Subcutaneous abdominal adipose tissue (tissue), 5 donors: Measurements from ENCODE around the gene ACO2.
"Not testable (repeated sequence)": the region's sequence is repeated elsewhere in the genome, so short reads cannot be mapped to it uniquely, and the experiment has no call there.

Experiments used
- H3K27ac ChIP-seq: one replicate; pipeline ENCODE4 v1.7.0; 2013; ENCODE audit warnings: low read depth, mild to moderate bottlenecking, inconsistent platforms, low read length, moderate library complexity
- H3K27me3 ChIP-seq, 5 donors: one replicate each; pipeline ENCODE4 v1.7.0; 2013; ENCODE audit warnings: low read length in 5 of 5, inconsistent platforms in 1 of 5; ENCODE audit not compliant: control insufficient read depth in 5 of 5, insufficient read depth in 4 of 5
- H3K36me3 ChIP-seq, 5 donors: one replicate each; pipeline ENCODE4 v1.7.0; 2013; ENCODE audit warnings: low read length in 5 of 5; ENCODE audit not compliant: control insufficient read depth in 5 of 5, insufficient read depth in 5 of 5
- H3K4me1 ChIP-seq, 5 donors: one replicate each; pipeline ENCODE4 v1.7.0; 2013; ENCODE audit warnings: low read length in 5 of 5, mild to moderate bottlenecking in 3 of 5, moderate library complexity in 1 of 5; ENCODE audit not compliant: control insufficient read depth in 5 of 5, insufficient read depth in 5 of 5
- H3K4me3 ChIP-seq, 5 donors: one replicate each; pipeline ENCODE4 v1.7.0; 2013; ENCODE audit warnings: low read length in 5 of 5, low read depth in 1 of 5
- H3K9ac ChIP-seq, 5 donors: one replicate each; pipeline ENCODE4 v1.7.0; 2013; ENCODE audit warnings: low read length in 5 of 5, mild to moderate bottlenecking in 4 of 5, moderate library complexity in 3 of 5
- H3K9me3 ChIP-seq, 5 donors: one replicate each; pipeline ENCODE4 v1.7.0; 2013; ENCODE audit warnings: low read length in 5 of 5; ENCODE audit not compliant: control insufficient read depth in 5 of 5
- donor health status: healthy.
- donor health status: healthy.
- donor health status: healthy.
- donor health status: healthy.
- donor health status: healthy.

Gene ACO2

DNA sequence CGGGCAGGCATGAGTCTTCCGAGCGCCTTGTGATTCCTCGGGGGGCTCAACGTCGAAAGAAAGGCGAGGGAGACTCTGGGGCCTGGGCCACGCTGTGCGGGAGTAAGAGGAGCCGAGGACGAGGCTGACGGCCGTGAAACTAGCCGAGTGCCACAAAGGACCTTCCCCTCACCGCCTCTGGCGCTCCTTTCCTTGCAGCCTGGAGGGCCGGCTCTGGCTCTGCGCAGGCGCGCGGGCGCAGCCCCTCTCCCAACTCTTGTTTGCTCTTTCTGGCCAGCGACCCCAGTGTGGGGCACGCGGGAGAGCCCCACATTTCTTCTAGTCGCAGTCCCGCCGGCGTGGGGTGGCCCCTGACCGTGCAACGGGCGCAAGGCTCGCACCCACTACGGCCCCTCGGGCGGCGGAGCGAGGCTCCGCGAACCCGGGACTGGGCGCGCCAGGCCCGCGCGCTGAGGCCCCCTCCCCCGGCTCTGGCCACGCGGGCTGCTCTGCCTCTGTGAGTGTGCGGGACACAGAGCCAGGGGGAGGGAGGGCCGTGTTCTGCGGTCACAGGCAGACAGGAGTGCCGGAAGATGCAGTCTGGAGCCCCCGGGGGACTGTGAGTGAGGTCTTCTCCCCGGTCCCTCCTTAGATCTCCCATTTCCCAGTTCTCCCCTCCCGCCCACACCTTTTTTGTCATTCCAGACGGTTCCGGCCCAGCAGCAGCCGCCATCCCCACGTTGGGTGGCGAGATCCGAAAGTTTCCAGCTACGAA is 21.3 kb upstream of the ACO2 start:
- Histone ChIP-seq H3K36me3 (peaks cover 0 to 5% (median 0%) of the 10 kb centered on the region in 5 donors), H3K9me3 (no peaks in the 10 kb centered on the region), H3K9ac (peak overlapping the region; percentile 81 to 99 (median 94))

GRCh38 chr22:41448189-41448808 is 20.6 kb upstream of the ACO2 start:
- H3K9ac ChIP-seq: peak overlapping the region; percentile 81 to 99 (median 94)
- peak overlapping the region; percentile 86 to 99 (median 98) for H3K4me3 ChIP-seq
- H3K4me1 ChIP-seq: peaks cover 10 to 54% (median 42%) of the 10 kb centered on the region in 5 donors
- H3K9me3 ChIP-seq: no peaks in the 10 kb centered on the region
- H3K36me3 ChIP-seq: peaks cover 0 to under 1% (median 0%) of the 10 kb centered on the region in 5 donors
- H3K27me3 ChIP-seq: no peaks in the 10 kb centered on the region
- peak overlapping the region; percentile 99 for H3K27ac ChIP-seq

More for the DNA sequence above, 21.3 kb upstream of the ACO2 start:
- Histone ChIP-seq H3K27ac (peak overlapping the region; percentile 99), H3K4me3 (peak overlapping the region; percentile 86 to 99 (median 98)), H3K4me1 (peaks cover 10 to 61% (median 49%) of the 10 kb centered on the region in 5 donors), H3K27me3 (no peaks in the 10 kb centered on the region)

- Histone ChIP-seq H3K9me3 (no peaks in the 10 kb centered on the region), H3K4me1 (peaks cover 0 to 6% (median 0%) of the 10 kb centered on the region in 5 donors), H3K36me3 (peaks cover 8 to 51% (median 34%) of the 10 kb centered on the region in 5 donors), H3K9ac (no peak overlapping the region), H3K27me3 (no peaks in the 10 kb centered on the region), H3K4me3 (no peak overlapping the region), H3K27ac (no peak overlapping the region)
These were observed 10.7 kb upstream of the ACO2 start for GRCh38 chr22:41458161-41458728.

GRCh38 chr22:41459431-41459830 is 9.5 kb upstream of the ACO2 start:
- Histone ChIP-seq H3K4me3 (no peak overlapping the region), H3K27me3 (no peaks in the 10 kb centered on the region), H3K36me3 (peaks cover 15 to 61% (median 43%) of the 10 kb centered on the region in 5 donors), H3K4me1 (peaks cover 0 to 4% (median 0%) of the 10 kb centered on the region in 5 donors), H3K9ac (no peak overlapping the region), H3K27ac (no peak overlapping the region), H3K9me3 (no peaks in the 10 kb centered on the region)

DNA sequence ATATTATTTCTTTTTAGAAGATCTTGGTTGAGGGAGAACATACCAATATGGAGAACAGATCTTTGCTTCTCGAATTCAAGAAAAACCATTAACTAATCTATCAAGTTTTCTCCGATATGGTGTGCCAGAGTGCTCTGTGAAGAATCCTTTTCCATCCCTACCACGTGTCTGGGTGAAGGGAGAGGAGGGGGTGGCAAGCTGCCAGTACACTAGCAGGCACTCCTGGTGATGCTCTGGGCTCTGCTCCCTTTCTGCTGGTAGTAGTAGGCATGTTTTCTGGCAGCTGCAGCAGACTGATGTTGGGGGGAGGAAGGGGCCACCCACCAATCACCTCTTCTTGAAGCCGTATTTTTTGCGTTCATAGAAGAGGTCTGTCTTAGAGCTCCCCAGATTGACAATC is 8.8 kb upstream of the ACO2 start:
- not testable (repeated sequence) for H3K9ac ChIP-seq, H3K9me3 ChIP-seq, H3K27me3 ChIP-seq, H3K27ac ChIP-seq, H3K4me3 ChIP-seq, H3K4me1 ChIP-seq
- peaks cover 20 to 67% (median 49%) of the 10 kb centered on the region in 5 donors for H3K36me3 ChIP-seq

DNA sequence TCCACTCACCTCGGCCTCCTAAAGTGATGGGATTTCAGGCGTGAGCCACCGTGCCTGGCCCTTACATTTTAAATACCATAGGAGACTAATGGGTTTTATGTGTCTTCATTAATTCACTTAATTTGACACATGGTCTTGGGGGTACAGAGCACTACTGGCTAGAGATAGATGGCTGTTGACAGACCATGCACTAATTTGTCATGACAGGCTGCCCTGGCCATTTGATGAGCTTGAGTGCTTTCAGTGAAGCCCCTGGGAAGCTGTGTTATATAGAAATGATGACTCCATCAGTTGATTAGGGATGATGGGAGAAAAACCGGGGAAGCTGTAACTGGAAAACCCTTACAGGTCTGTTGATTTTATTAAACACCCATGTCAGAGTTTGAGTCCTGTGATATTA is 7.0 kb upstream of the ACO2 start:
- Histone ChIP-seq H3K4me1 (peaks cover 0 to 4% (median 0%) of the 10 kb centered on the region in 5 donors), H3K9ac (no peak overlapping the region), H3K27me3 (no peaks in the 10 kb centered on the region), H3K27ac (no peak overlapping the region), H3K36me3 (peaks cover 26 to 85% (median 63%) of the 10 kb centered on the region in 5 donors), H3K4me3 (no peak overlapping the region), H3K9me3 (no peaks in the 10 kb centered on the region)

DNA sequence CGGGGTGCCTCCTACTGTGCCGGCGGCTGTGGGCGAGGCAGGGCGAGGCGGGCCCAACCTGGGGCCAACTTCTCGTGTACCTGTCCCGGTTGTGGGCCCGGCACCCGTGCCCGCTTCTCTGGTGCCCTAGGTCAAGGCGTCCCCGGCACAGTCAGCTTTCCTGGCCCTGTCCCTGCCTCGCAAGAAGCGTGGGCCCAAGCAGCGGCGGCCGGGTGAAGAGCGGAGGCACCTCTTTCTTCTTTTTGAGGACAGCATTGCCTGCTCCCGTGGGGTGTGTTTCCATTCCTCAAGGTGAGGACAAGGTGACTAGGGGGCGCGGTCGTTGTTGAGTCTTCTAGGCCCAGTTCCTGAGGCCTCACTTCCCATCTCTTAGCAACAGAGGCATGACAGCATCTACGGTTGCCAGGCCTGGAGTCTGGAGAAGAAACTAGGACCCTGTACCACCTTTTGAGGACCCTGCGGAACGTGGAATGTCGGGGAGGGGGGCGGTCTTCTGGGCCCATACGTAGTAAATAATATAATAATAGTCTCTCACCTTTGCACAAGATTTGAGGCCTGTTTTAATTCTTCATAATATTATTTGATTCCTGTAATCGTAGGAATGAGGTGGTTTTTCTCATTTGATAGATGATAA is 418 bp downstream of the ACO2 start:
- H3K9ac ChIP-seq: peak overlapping the region; percentile 75 to 98 (median 85)
- peaks cover 20 to 38% (median 31%) of the 10 kb centered on the region in 5 donors for H3K36me3 ChIP-seq
- H3K4me3 ChIP-seq: peak overlapping the region; percentile 84 to 99 (median 89)
- H3K9me3 ChIP-seq: no peaks in the 10 kb centered on the region
- H3K4me1 ChIP-seq: peaks cover 6 to 55% (median 27%) of the 10 kb centered on the region in 5 donors
- no peaks in the 10 kb centered on the region for H3K27me3 ChIP-seq
- H3K27ac ChIP-seq: peak overlapping the region; percentile 95

GRCh38 chr22:41470886-41471285 is 2.0 kb downstream of the ACO2 start:
- H3K36me3 ChIP-seq: peaks cover 12 to 23% (median 17%) of the 10 kb centered on the region in 5 donors
- peaks cover 6 to 55% (median 27%) of the 10 kb centered on the region in 5 donors for H3K4me1 ChIP-seq
- H3K27ac ChIP-seq: peak overlapping the region; percentile 95
- no peak overlapping the region for H3K4me3 ChIP-seq
- no peaks in the 10 kb centered on the region for H3K9me3 ChIP-seq
- H3K27me3 ChIP-seq: no peaks in the 10 kb centered on the region
- peak overlapping the region in 1 of 5 donors; percentile 29 for H3K9ac ChIP-seq

GRCh38 chr22:41471568-41471967 is 2.7 kb downstream of the ACO2 start:
- H3K9ac ChIP-seq: no peak overlapping the region
- H3K4me3 ChIP-seq: no peak overlapping the region
- H3K27ac ChIP-seq: no peak overlapping the region

More at GRCh38 chr22:41471568-41471967, 2.7 kb downstream of the ACO2 start:
- peaks cover 8 to 16% (median 10%) of the 10 kb centered on the region in 5 donors for H3K36me3 ChIP-seq
- no peaks in the 10 kb centered on the region for H3K9me3 ChIP-seq
- no peaks in the 10 kb centered on the region for H3K27me3 ChIP-seq
- peaks cover 6 to 55% (median 27%) of the 10 kb centered on the region in 5 donors for H3K4me1 ChIP-seq
